ENCODE measurements around the gene SPDYE4. TPM values are rescaled to one million over a fixed set of nuclear protein-coding genes. Genes with fewer than 3 reads are reported as not detected.
"Not testable (repeated sequence)": the region's sequence is repeated elsewhere in the genome, so short reads cannot be mapped to it uniquely, and the experiment has no call there.

Gene SPDYE4
- total RNA-seq = not detected
- long read RNA-seq = 0 reads

- intact Hi-C loops (cut with DNase I) = no loop called here
- DNase-seq (ENCODE audit: low spot score) = no peak
These were observed at the start of gene SPDYE4 for GRCh38 chr17:8758137-8758596. Gene SPDYE4, minus strand, starts transcription at chr17:8758546. Its CDS starts 164 bp downstream, at chr17:8758382.

- intact Hi-C loops (cut with DNase I) = no loop called here
These were observed 48.7 kb upstream of the SPDYE4 start for GRCh38 chr17:8806926-8807550.

GRCh38 chr17:8806253-8806925, 48.0 kb upstream of the SPDYE4 start:
- DNase-seq (ENCODE audit: low spot score) = no peak
- intact Hi-C loops (cut with DNase I) = no loop called here

More at GRCh38 chr17:8806926-8807550, 48.7 kb upstream of the SPDYE4 start:
- DNase-seq (ENCODE audit: low spot score) = no peak

GRCh38 chr17:8805396-8805795, 47.0 kb upstream of the SPDYE4 start:
- DNase-seq (ENCODE audit: low spot score); intact Hi-C loops (cut with DNase I): not testable (repeated sequence)

- no peak for DNase-seq (ENCODE audit: low spot score)
- intact Hi-C loops (cut with DNase I) = no loop called here
These were observed 45.4 kb upstream of the SPDYE4 start for GRCh38 chr17:8803531-8804420.

GRCh38 chr17:8801135-8801840, 42.9 kb upstream of the SPDYE4 start:
- intact Hi-C loops (cut with DNase I) = no loop called here

GRCh38 chr17:8800656-8801055, 42.3 kb upstream of the SPDYE4 start:
- intact Hi-C loops (cut with DNase I) = no loop called here
- no peak for DNase-seq (ENCODE audit: low spot score)

More at GRCh38 chr17:8801135-8801840, 42.9 kb upstream of the SPDYE4 start:
- DNase-seq (ENCODE audit: low spot score) = no peak

- no peak for DNase-seq (ENCODE audit: low spot score)
- intact Hi-C loops (cut with DNase I) = no loop called here
These were observed 41.3 kb upstream of the SPDYE4 start for GRCh38 chr17:8799570-8800212.

GRCh38 chr17:8798846-8799569, 40.7 kb upstream of the SPDYE4 start, which contains the start of gene MFSD6L:
Gene MFSD6L, minus strand, starts transcription at chr17:8799365. Its CDS starts 245 bp downstream, at chr17:8799120.
- intact Hi-C loops (cut with DNase I) = no loop called here
- no peak for DNase-seq (ENCODE audit: low spot score)

- DNase-seq (ENCODE audit: low spot score) = no peak
- intact Hi-C loops (cut with DNase I) = no loop called here
These were observed 40.0 kb upstream of the SPDYE4 start for GRCh38 chr17:8798176-8798845.

GRCh38 chr17:8797621-8798175, 39.4 kb upstream of the SPDYE4 start:
- intact Hi-C loops (cut with DNase I) = no loop called here

GRCh38 chr17:8794636-8795035, 36.3 kb upstream of the SPDYE4 start:
- DNase-seq (ENCODE audit: low spot score) = no peak
- intact Hi-C loops (cut with DNase I) = no loop called here

More at GRCh38 chr17:8797621-8798175, 39.4 kb upstream of the SPDYE4 start:
- DNase-seq (ENCODE audit: low spot score) = no peak

GRCh38 chr17:8793649-8794048, 35.3 kb upstream of the SPDYE4 start:
- DNase-seq (ENCODE audit: low spot score) = no peak
- intact Hi-C loops (cut with DNase I) = no loop called here

GRCh38 chr17:8792646-8793045, 34.3 kb upstream of the SPDYE4 start:
- DNase-seq (ENCODE audit: low spot score) = no peak
- intact Hi-C loops (cut with DNase I) = no loop called here

GRCh38 chr17:8791910-8792270, 33.5 kb upstream of the SPDYE4 start:
- intact Hi-C loops (cut with DNase I) = no loop called here
- DNase-seq (ENCODE audit: low spot score) = no peak

GRCh38 chr17:8791248-8791909, 33.0 kb upstream of the SPDYE4 start:
- intact Hi-C loops (cut with DNase I) = no loop called here
- DNase-seq (ENCODE audit: low spot score) = no peak

- intact Hi-C loops (cut with DNase I) = loop anchor here (5.0 kb wide), 2 partner anchors 37 to 103 kb away; no protein-coding TSS in a partner anchor
- no peak for DNase-seq (ENCODE audit: low spot score)
These were observed 31.4 kb upstream of the SPDYE4 start for GRCh38 chr17:8789743-8790142.
